SK-N-SH (cell line): Measurements from ENCODE around the gene ANKRD9.
"Not testable (repeated sequence)": the region's sequence is repeated elsewhere in the genome, so short reads cannot be mapped to it uniquely, and the experiment has no call there.

Experiments used
- CHD2 ChIP-seq: fragments of 150-350 bp; IDR thresholded peaks from 2 replicates; pipeline ENCODE4 v1.6.1; 2018; ENCODE audit warnings: low read length; ENCODE audit not compliant: partially characterized antibody
- EP300 ChIP-seq, 2 experiments: IDR thresholded peaks; 2 replicates each; pipeline versions ENCODE4 v1.4.0 to v1.6.1; 2012; ENCODE audit warnings: borderline replicate concordance in 1 of 2, low read depth in 1 of 2, low read length in 1 of 2
- EZH2phosphoT487 ChIP-seq: fragments of 200-600 bp; sonication (generic); IDR thresholded peaks from 2 replicates; pipeline ENCODE4 v1.6.1; 2017; ENCODE audit warnings: low read depth, mixed run types, mild to moderate bottlenecking, antibody characterized with exemption, moderate library complexity, borderline replicate concordance
- FOXM1 ChIP-seq: IDR thresholded peaks from 2 replicates; pipeline ENCODE4 v1.4.0; 2012; ENCODE audit warnings: low read depth, mild to moderate bottlenecking
- MXI1 ChIP-seq: IDR thresholded peaks from 2 replicates; pipeline ENCODE4 v1.6.1; 2012; ENCODE audit warnings: mild to moderate bottlenecking, low read depth, low read length, improper control_type of control experiment
- NFIC ChIP-seq: IDR thresholded peaks from 2 replicates; pipeline ENCODE4 v1.4.0; 2012; ENCODE audit warnings: borderline replicate concordance
- POLR2AphosphoS5 ChIP-seq: IDR thresholded peaks from 2 replicates; pipeline ENCODE4 v1.6.1; 2012; ENCODE audit warnings: low read depth, low read length
- SMC3 ChIP-seq: IDR thresholded peaks from 2 replicates; pipeline ENCODE4 v1.6.1; 2012; ENCODE audit warnings: low read depth, low read length, improper control_type of control experiment
- TAF1 ChIP-seq: IDR thresholded peaks from 2 replicates; pipeline ENCODE4 v1.6.1; 2012; ENCODE audit warnings: low read depth, mild to moderate bottlenecking, low read length, moderate library complexity, borderline replicate concordance
- TF ChIP-seq, protein P1 (sequence below): IDR thresholded peaks from 2 replicates; pipeline ENCODE4 v1.4.0; 2012; ENCODE audit warnings: low read depth, borderline replicate concordance
- TF ChIP-seq, protein P2 (sequence below): IDR thresholded peaks from 2 replicates; pipeline ENCODE4 v1.6.1; 2012; ENCODE audit warnings: mild to moderate bottlenecking, low read depth, low read length, moderate library complexity
- TF ChIP-seq, protein P3 (sequence below): fragments of 200-600 bp; sonication (generic); IDR thresholded peaks from 2 replicates; pipeline ENCODE4 v1.6.1; 2017; ENCODE audit warnings: antibody characterized with exemption, mild to moderate bottlenecking, moderate library complexity
- TF ChIP-seq, protein P4 (sequence below): IDR thresholded peaks from 2 replicates; pipeline ENCODE4 v1.4.0; 2012; ENCODE audit warnings: low read depth

DNA sequence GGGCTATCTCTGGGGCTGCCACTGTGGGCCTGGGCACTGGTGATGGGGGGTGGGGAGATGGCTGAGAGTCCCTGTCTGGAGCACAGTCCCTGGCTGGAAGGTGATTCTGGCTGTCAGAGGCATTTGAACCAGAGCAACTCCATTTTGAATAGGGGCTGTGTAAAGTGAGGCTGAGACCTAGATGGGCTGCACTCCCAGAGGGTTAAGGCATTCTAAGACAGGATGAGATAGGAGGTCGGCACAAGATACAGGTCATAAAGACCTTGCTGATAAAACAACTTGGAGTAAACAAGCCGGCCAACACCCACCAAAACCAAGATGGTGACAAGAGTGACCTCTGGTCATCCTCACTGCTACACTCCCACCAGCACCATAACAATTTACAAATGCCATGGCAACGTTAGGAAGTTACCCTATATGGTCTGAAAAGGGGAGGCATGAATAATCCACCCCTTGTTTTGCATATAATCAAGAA lies 41.4 kb upstream of the ANKRD9 start:
- not testable (repeated sequence) for TF ChIP-seq CHD2; MXI1; FOXM1; NFIC; POLR2AphosphoS5; EP300 (IDR thresholded peaks at IDR 0.05; ENCODE audit: borderline replicate concordance in 1 of 2, low read depth in 1 of 2, low read length in 1 of 2); SMC3; EZH2phosphoT487; TAF1
- TF ChIP-seq, protein P1, sequence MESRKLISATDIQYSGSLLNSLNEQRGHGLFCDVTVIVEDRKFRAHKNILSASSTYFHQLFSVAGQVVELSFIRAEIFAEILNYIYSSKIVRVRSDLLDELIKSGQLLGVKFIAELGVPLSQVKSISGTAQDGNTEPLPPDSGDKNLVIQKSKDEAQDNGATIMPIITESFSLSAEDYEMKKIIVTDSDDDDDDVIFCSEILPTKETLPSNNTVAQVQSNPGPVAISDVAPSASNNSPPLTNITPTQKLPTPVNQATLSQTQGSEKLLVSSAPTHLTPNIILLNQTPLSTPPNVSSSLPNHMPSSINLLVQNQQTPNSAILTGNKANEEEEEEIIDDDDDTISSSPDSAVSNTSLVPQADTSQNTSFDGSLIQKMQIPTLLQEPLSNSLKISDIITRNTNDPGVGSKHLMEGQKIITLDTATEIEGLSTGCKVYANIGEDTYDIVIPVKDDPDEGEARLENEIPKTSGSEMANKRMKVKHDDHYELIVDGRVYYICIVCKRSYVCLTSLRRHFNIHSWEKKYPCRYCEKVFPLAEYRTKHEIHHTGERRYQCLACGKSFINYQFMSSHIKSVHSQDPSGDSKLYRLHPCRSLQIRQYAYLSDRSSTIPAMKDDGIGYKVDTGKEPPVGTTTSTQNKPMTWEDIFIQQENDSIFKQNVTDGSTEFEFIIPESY: not testable (repeated sequence)
- TF ChIP-seq, protein P2, sequence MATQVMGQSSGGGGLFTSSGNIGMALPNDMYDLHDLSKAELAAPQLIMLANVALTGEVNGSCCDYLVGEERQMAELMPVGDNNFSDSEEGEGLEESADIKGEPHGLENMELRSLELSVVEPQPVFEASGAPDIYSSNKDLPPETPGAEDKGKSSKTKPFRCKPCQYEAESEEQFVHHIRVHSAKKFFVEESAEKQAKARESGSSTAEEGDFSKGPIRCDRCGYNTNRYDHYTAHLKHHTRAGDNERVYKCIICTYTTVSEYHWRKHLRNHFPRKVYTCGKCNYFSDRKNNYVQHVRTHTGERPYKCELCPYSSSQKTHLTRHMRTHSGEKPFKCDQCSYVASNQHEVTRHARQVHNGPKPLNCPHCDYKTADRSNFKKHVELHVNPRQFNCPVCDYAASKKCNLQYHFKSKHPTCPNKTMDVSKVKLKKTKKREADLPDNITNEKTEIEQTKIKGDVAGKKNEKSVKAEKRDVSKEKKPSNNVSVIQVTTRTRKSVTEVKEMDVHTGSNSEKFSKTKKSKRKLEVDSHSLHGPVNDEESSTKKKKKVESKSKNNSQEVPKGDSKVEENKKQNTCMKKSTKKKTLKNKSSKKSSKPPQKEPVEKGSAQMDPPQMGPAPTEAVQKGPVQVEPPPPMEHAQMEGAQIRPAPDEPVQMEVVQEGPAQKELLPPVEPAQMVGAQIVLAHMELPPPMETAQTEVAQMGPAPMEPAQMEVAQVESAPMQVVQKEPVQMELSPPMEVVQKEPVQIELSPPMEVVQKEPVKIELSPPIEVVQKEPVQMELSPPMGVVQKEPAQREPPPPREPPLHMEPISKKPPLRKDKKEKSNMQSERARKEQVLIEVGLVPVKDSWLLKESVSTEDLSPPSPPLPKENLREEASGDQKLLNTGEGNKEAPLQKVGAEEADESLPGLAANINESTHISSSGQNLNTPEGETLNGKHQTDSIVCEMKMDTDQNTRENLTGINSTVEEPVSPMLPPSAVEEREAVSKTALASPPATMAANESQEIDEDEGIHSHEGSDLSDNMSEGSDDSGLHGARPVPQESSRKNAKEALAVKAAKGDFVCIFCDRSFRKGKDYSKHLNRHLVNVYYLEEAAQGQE: not testable (repeated sequence)
- TF ChIP-seq, protein P3, sequence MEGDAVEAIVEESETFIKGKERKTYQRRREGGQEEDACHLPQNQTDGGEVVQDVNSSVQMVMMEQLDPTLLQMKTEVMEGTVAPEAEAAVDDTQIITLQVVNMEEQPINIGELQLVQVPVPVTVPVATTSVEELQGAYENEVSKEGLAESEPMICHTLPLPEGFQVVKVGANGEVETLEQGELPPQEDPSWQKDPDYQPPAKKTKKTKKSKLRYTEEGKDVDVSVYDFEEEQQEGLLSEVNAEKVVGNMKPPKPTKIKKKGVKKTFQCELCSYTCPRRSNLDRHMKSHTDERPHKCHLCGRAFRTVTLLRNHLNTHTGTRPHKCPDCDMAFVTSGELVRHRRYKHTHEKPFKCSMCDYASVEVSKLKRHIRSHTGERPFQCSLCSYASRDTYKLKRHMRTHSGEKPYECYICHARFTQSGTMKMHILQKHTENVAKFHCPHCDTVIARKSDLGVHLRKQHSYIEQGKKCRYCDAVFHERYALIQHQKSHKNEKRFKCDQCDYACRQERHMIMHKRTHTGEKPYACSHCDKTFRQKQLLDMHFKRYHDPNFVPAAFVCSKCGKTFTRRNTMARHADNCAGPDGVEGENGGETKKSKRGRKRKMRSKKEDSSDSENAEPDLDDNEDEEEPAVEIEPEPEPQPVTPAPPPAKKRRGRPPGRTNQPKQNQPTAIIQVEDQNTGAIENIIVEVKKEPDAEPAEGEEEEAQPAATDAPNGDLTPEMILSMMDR: not testable (repeated sequence)
- TF ChIP-seq, protein P4, sequence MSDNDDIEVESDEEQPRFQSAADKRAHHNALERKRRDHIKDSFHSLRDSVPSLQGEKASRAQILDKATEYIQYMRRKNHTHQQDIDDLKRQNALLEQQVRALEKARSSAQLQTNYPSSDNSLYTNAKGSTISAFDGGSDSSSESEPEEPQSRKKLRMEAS: not testable (repeated sequence)
